ENCODE results near the gene RBFOX1. TPM values are rescaled to one million over a fixed set of nuclear protein-coding genes. Genes with fewer than 3 reads are reported as not detected.

RBFOX1 gene
- total RNA-seq, 1 experiment from 2014 or later, result not detected

DNA sequence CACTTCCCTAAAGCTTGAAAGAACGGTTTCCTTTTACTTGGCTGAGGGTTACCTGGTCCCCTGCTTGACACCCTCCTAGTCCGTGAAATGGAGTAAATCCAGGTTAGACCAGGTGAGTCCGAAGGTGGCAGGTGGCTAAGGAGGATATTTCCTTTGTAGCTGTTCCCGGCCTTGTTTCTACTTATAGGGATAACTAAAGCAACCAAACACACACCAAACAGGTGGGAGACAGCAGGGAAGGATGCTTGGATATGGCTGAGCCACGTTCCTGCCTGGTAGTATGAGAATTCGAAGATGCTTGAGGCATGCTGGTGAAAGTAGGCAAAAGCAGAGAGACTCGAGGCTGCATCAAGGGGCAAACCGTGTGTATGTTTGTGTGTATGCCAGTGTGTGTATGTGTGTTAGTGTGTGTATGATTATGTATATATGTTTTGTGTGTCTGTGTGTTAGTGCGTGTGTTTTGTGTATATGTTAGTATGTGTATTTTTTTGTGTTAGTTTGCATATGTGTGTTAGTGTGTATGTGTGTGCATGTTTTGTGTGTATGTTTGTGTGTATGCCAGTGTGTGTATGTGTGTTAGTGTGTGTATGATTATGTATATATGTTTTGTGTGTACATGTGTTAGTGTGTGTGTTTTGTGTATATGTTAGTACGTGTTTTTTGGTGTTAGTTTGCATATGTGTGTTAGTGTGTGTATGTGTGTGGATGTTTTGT lies 28.9 kb downstream of the RBFOX1 start:
- in situ Hi-C loops (cut with HindIII; ENCODE audit: low pct_unique_long_range_greater_than_20kb, low sequenced_read_pairs), result no loop called here
- DNase-seq (ENCODE audit: low read depth, low spot score), result no peak

DNA sequence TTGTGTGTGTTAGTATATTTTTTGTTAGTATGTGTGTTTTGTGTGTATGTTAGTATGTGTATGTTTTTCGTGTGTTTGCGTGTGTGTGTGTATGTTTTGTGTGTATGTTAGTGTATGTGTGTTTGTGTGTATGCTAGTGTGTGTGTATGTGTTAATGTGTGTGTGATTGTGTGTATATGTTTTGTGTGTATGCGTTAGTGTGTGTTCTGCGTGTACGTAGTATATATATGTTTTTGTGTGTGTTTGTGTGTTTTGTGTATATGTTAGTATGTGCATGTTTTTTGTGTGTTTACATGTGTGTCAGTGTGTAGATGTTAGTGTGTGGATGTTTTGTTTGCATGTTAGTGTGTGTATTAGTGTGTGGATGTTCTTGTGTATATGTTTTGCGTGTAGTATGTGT lies 29.6 kb downstream of the RBFOX1 start:
- no peak for DNase-seq (ENCODE audit: low read depth, low spot score)
- in situ Hi-C loops (cut with HindIII; ENCODE audit: low pct_unique_long_range_greater_than_20kb, low sequenced_read_pairs), result no loop called here

DNA sequence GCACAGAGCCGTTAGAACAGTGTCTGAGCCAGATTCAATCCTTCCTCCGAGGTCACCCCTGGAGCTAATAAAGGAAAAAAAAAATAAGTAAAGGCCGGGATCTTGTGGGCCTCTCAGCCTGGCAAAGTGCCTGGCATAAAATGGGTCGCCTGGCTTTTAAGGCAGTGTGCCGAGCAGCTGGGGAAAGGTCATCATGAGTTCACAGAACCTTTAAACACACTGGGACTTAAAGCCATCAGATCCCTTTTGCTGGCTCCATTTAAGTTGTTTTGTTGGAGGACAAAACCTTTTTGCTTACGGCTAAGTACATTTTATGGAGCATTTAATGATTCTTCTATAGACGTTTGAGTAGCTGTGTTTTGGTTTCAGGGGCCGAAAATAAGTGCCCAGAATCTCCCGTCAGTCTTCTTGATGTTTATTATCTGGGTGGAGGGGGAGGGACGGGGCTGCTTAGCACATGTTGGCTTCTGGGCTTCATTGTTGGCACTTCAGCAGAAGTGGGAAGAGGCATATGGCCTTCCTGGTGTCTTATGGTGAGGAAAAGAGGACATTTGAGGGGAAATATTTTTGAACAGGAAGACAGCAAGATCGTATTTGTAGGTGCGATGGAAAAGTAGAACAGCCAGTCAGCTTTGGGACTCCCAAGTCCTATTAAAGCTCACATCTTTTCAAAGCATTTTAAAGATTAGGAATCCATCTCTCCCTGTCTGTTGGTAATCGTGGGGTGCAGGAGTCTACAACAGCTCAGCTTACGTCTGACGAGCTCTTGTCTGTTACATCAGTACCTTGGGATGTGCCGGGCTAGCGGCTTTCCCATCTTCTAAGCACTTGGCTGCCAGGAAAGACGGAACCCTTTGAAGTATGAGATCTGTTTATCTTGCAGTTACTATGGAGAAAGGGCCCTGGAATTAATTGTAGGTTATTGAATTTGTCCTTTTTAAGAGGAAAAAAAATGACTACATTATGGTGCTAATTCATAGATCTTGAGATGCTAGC lies 31.1 kb downstream of the RBFOX1 start:
- in situ Hi-C loops (cut with HindIII; ENCODE audit: low pct_unique_long_range_greater_than_20kb, low sequenced_read_pairs), result no loop called here
- no peak for DNase-seq (ENCODE audit: low read depth, low spot score)

- no peak for DNase-seq (ENCODE audit: low read depth, low spot score)
- in situ Hi-C loops (cut with HindIII; ENCODE audit: low pct_unique_long_range_greater_than_20kb, low sequenced_read_pairs), result no loop called here
These were observed 33.4 kb downstream of the RBFOX1 start for GRCh38 chr16:7366041-7366440.

GRCh38 chr16:7366993-7367880 lies 34.6 kb downstream of the RBFOX1 start:
- in situ Hi-C loops (cut with HindIII; ENCODE audit: low pct_unique_long_range_greater_than_20kb, low sequenced_read_pairs), result no loop called here
- no peak for DNase-seq (ENCODE audit: low read depth, low spot score)

DNA sequence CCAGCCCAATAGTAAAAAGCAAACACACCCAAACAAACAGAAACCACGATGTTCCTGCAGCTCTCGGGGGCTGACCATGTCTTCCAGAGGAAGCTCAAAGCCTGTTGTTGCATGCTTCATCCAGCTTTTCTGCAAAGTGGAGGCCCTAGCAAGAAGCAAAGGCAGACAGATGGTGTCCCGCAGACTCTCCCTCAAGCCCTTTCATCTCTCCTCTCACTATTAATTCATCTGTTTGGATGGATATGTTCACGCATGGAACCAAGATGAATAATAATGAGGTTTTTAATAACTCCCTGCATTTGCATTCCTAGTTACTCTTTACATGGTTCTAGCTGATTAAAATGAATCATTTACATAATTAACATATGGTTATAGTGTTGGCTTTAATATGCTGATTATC lies 36.6 kb downstream of the RBFOX1 start:
- no peak for DNase-seq (ENCODE audit: low read depth, low spot score)
- in situ Hi-C loops (cut with HindIII; ENCODE audit: low pct_unique_long_range_greater_than_20kb, low sequenced_read_pairs), result no loop called here

GRCh38 chr16:7372095-7372494 lies 39.5 kb downstream of the RBFOX1 start:
- in situ Hi-C loops (cut with HindIII; ENCODE audit: low pct_unique_long_range_greater_than_20kb, low sequenced_read_pairs), result no loop called here
- DNase-seq (ENCODE audit: low read depth, low spot score), result no peak

DNA sequence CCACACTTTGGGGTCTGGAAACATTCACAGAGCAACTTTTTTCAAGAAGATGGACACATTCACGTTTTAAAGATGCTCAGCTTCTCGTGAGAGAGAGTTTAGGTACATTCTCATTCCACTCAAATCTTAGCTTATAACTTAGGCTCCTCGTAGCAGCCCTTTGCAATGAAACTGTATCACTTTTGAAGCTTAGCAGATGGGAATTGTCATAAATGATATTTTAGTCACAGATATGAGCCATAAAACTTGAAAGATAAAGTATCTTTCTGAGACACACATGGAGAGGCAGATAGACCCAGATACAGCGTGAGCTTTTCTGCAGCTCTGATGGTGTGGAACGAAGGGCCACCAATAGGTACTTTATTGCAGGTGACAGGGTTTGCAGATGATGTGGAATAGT lies 41.1 kb downstream of the RBFOX1 start:
- in situ Hi-C loops (cut with HindIII; ENCODE audit: low pct_unique_long_range_greater_than_20kb, low sequenced_read_pairs), result no loop called here
- DNase-seq (ENCODE audit: low read depth, low spot score), result no peak

DNA sequence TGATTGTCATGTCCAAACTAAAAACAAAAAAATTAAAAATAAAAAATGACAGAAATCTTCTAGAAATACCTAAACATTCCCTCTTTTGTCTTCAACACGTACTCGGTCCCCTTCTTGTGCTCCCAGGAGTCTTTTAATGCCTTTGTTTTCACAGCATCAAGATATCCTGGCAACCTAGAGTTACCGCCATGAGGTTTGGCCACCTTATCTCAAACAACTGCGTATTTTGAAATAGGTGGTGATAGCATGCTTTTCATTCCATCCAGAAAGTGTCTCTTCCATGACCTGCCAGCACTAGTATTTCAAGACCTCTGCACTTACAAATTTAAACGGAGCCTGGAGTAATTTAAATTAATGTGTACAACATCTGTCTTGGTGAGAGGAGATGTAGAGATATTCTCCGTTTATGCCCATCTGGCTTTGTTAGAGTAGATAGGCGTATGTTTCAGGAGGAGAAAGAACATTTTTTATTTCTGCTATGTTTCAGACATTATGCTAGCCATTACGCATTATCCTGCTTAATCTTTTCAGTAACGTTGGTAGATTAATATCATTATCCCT lies 42.0 kb downstream of the RBFOX1 start:
- DNase-seq (ENCODE audit: low read depth, low spot score), result no peak
- in situ Hi-C loops (cut with HindIII; ENCODE audit: low pct_unique_long_range_greater_than_20kb, low sequenced_read_pairs), result no loop called here

GRCh38 chr16:7376227-7376626 lies 43.6 kb downstream of the RBFOX1 start:
- DNase-seq (ENCODE audit: low read depth, low spot score), result no peak
- in situ Hi-C loops (cut with HindIII; ENCODE audit: low pct_unique_long_range_greater_than_20kb, low sequenced_read_pairs), result no loop called here

DNA sequence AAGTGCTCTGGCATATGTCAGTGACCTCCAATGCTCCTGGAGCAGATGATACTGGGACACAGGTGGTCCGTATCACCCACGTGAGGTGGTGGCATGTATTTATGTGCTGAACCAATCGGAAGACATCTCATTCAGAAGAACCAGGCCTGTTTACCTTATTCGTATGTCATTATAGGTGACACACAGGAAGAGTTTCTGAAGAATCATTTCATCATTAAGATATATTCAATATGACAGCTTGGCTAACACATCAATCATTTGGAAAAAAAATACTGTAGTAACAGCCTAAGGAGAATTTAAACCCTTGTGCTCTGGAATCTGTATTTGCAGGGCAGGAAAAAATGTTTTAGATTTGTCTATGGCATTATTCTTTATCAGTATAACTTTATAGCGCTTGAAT lies 44.6 kb downstream of the RBFOX1 start:
- in situ Hi-C loops (cut with HindIII; ENCODE audit: low pct_unique_long_range_greater_than_20kb, low sequenced_read_pairs), result no loop called here

GRCh38 chr16:7378024-7378695 lies 45.5 kb downstream of the RBFOX1 start:
- DNase-seq (ENCODE audit: low read depth, low spot score), result no peak
- in situ Hi-C loops (cut with HindIII; ENCODE audit: low pct_unique_long_range_greater_than_20kb, low sequenced_read_pairs), result no loop called here

More for the DNA sequence above, 44.6 kb downstream of the RBFOX1 start:
- DNase-seq (ENCODE audit: low read depth, low spot score), result no peak

- DNase-seq (ENCODE audit: low read depth, low spot score), result no peak
- in situ Hi-C loops (cut with HindIII; ENCODE audit: low pct_unique_long_range_greater_than_20kb, low sequenced_read_pairs), result no loop called here
These were observed 47.8 kb downstream of the RBFOX1 start for GRCh38 chr16:7380441-7380840.

DNA sequence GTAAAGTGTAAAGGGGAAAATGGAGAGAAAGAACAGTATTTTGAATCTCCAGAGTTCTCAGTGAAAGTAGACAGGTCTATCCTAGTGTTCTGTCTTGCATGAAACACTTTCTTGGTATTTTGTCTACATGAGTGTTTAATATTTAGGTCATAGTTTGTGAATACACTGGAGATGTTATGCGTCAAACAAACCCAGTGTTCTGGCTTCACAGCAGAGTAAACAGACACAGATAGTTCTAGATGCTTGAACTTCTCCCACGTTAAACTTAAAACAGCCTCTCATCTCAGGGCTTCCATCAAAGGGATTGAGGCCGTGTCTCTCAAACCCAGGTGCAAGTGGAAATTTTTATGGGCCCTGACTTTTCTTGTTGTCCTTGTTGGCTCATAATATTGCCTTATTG lies 48.3 kb downstream of the RBFOX1 start:
- DNase-seq (ENCODE audit: low read depth, low spot score), result no peak
- in situ Hi-C loops (cut with HindIII; ENCODE audit: low pct_unique_long_range_greater_than_20kb, low sequenced_read_pairs), result no loop called here

GRCh38 chr16:7381671-7382070 lies 49.0 kb downstream of the RBFOX1 start:
- no peak for DNase-seq (ENCODE audit: low read depth, low spot score)
- in situ Hi-C loops (cut with HindIII; ENCODE audit: low pct_unique_long_range_greater_than_20kb, low sequenced_read_pairs), result no loop called here

- DNase-seq (ENCODE audit: low read depth, low spot score), result no peak
- in situ Hi-C loops (cut with HindIII; ENCODE audit: low pct_unique_long_range_greater_than_20kb, low sequenced_read_pairs), result no loop called here
These were observed 49.9 kb downstream of the RBFOX1 start for GRCh38 chr16:7382521-7382920.

- in situ Hi-C loops (cut with HindIII; ENCODE audit: low pct_unique_long_range_greater_than_20kb, low sequenced_read_pairs), result no loop called here
- DNase-seq (ENCODE audit: low read depth, low spot score), result no peak
These were observed 58.3 kb downstream of the RBFOX1 start for GRCh38 chr16:7390974-7391373.

Measured in SK-MEL-5 (cell line).